Testis (tissue), 3 donors: Measurements from ENCODE around the gene TMEM198. TPM values are rescaled to one million over a fixed set of nuclear protein-coding genes. Genes with fewer than 3 reads are reported as not detected.

Experiments used
- DNase-seq: peaks from one replicate; pipeline ENCODE4 v3.0.0-alpha.2; 2019
- H3K27ac ChIP-seq, 2 donors: fragments of 200-600 bp; sonication (generic); one replicate each; pipeline ENCODE4 v1.5.1; 2019
- H3K27me3 ChIP-seq: fragments of 200-600 bp; sonication (generic); one replicate; pipeline ENCODE4 v1.5.1; 2019
- H3K36me3 ChIP-seq: fragments of 200-600 bp; sonication (generic); one replicate; pipeline ENCODE4 v1.5.1; 2017; ENCODE audit warnings: low read depth; ENCODE audit errors: missing control alignments
- H3K4me1 ChIP-seq: fragments of 200-600 bp; sonication (generic); one replicate; pipeline ENCODE4 v1.5.1; 2019
- H3K4me3 ChIP-seq, 2 donors: fragments of 200-600 bp; sonication (generic); one replicate each; pipeline ENCODE4 v1.5.1; 2017 to 2019
- H3K9me3 ChIP-seq: fragments of 200-600 bp; sonication (generic); one replicate; pipeline ENCODE4 v1.5.1; 2017
- CTCF ChIP-seq, 3 experiments: fragments of 450-650 bp in 2 of 3; fragments of 200-600 bp in 1 of 3; sonication (generic) in 1 of 3; IDR thresholded peaks; one replicate each; pipeline ENCODE4 v1.5.1; 2016 to 2019; ENCODE audit warnings: antibody characterized with exemption in 3 of 3, mild to moderate bottlenecking in 2 of 3, moderate library complexity in 1 of 3
- POLR2A ChIP-seq: fragments of 450-650 bp; IDR thresholded peaks from one replicate; pipeline ENCODE4 v1.6.1; 2017; ENCODE audit warnings: antibody characterized with exemption, mild to moderate bottlenecking, moderate library complexity
- WGBS, 2 donors: methylation state at CpG; one replicate each; pipeline ENCODE4 v1.1.5; 2018; 5-methylcytosine and 5-hydroxymethylcytosine counted together
- intact Hi-C: fragments of 100-400 bp; cut with DNase I; formaldehyde crosslinking; loops from one replicate; pipeline ENCODE4 v1.15.1; 2023; ENCODE audit warnings: low total_unique reads
- polyA plus RNA-seq: library from polyadenylated mRNA; stranded (reverse); fragments of 350-450 nt; fragmentation: Illumina TruSeq; extraction: RNeasy Lipid Tissue Mini Kit (QIAGEN cat#74804); gene quantifications from one replicate; pipeline ENCODE4 v1.2.3, GENCODE V29; 2014; ENCODE audit warnings: low read depth, low replicate concordance; ENCODE audit not compliant: insufficient read depth
- total RNA-seq, 2 donors: library from RNA; depleted of rRNA; stranded (reverse); fragments of >200 nt; gene quantifications; one replicate each; pipeline ENCODE4 v1.2.3, GENCODE V29; 2016

Gene TMEM198
- total and polyA plus RNA-seq, 3 donors from 2014 or later: 7.3 to 11.8 (median 11.3) TPM

GRCh38 chr2:219523031-219523671, 20.7 kb upstream of the TMEM198 start:
- H3K4me3 ChIP-seq: peak overlapping the region; percentile 34 to 37
- H3K4me1 ChIP-seq: peaks cover 11% of the 10 kb centered on the region
- H3K27me3 ChIP-seq: no peaks in the 10 kb centered on the region
- TF ChIP-seq CTCF (IDR thresholded peaks at IDR 0.05) (no peak), POLR2A (no peak)
- no peaks in the 10 kb centered on the region for H3K9me3 ChIP-seq
- 20 to 30% methylated on average over 24 of the region's 24 CpGs for WGBS, 2 donors
- intact Hi-C loops: loop anchor here (10.0 kb wide), 1 partner anchor 48 kb away; no protein-coding TSS in a partner anchor
- no peak for DNase-seq
- H3K36me3 ChIP-seq: no peaks in the 10 kb centered on the region
- no peak overlapping the region for H3K27ac ChIP-seq

GRCh38 chr2:219524817-219525216, 19.0 kb upstream of the TMEM198 start:
- Histone ChIP-seq H3K4me3 (no peak overlapping the region), H3K27ac (no peak overlapping the region), H3K36me3 (no peaks in the 10 kb centered on the region), H3K27me3 (no peaks in the 10 kb centered on the region), H3K4me1 (peaks cover 13% of the 10 kb centered on the region), H3K9me3 (no peaks in the 10 kb centered on the region)
- TF ChIP-seq POLR2A: no peak
- TF ChIP-seq CTCF (IDR thresholded peaks at IDR 0.05): no peak
- DNase-seq: no peak
- WGBS, 2 donors: 98 to 100% methylated on average over 2 of the region's 2 CpGs
- intact Hi-C loops: loop anchor here (10.0 kb wide), 1 partner anchor 50 kb away; no protein-coding TSS in a partner anchor

- H3K9me3 ChIP-seq: no peaks in the 10 kb centered on the region
- no peak for TF ChIP-seq CTCF (IDR thresholded peaks at IDR 0.05)
- no peak for TF ChIP-seq POLR2A
- H3K4me1 ChIP-seq: peaks cover 15% of the 10 kb centered on the region
- H3K27me3 ChIP-seq: no peaks in the 10 kb centered on the region
- no peaks in the 10 kb centered on the region for H3K36me3 ChIP-seq
- no peak overlapping the region for H3K4me3 ChIP-seq
- no peak overlapping the region for H3K27ac ChIP-seq
- intact Hi-C loops: loop anchor here (10.0 kb wide), 1 partner anchor 51 kb away; no protein-coding TSS in a partner anchor
- WGBS, 2 donors: 56 to 67% methylated on average over 8 to 9 of the region's 9 CpGs
- DNase-seq: no peak
Measured at GRCh38 chr2:219525533-219526232, 18.1 kb upstream of the TMEM198 start.

GRCh38 chr2:219526320-219527075, 17.3 kb upstream of the TMEM198 start:
- no peak for DNase-seq
- 61 to 69% methylated on average over 10 of the region's 11 CpGs for WGBS, 2 donors
- H3K27ac ChIP-seq: no peak overlapping the region
- no peaks in the 10 kb centered on the region for H3K9me3 ChIP-seq
- no peak for TF ChIP-seq POLR2A
- no peak for TF ChIP-seq CTCF (IDR thresholded peaks at IDR 0.05)
- no peaks in the 10 kb centered on the region for H3K36me3 ChIP-seq
- H3K4me3 ChIP-seq: no peak overlapping the region
- H3K27me3 ChIP-seq: no peaks in the 10 kb centered on the region
- H3K4me1 ChIP-seq: peaks cover 15% of the 10 kb centered on the region
- intact Hi-C loops: loop anchor here (10.0 kb wide), 1 partner anchor 52 kb away; no protein-coding TSS in a partner anchor
